Activated CD8-positive, alpha-beta memory T cell treated with anti-CD3 and anti-CD28 coated beads, Interleukin-2, amount 50 U/mL, for 48 hours (primary cell): ENCODE data around the gene MRPL2.
A peak's percentile ranks its signal among the peaks of the same experiment; 100 is the strongest.

Source experiments
- DNase-seq: peaks from one replicate; pipeline ENCODE4 v3.0.0-alpha.2; 2020

MRPL2 gene

DNA sequence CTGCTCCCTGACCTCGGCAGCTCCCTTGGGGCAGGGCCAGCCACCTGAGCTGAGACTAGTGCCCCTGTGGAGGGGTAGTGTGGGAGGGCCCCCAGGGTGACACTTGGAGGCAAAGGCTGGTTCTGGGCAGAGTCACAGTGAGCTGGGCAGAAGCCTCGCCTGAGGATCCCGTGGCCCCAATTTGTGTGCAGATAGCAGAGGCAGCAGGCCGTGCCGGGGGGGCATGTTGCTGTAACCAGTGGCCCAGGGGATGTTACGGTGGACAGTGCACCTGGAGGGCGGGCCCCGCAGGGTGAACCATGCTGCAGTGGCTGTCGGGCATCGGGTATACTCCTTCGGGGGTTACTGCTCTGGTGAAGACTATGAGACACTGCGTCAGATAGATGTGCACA lies 42.3 kb downstream of the MRPL2 start:
- no peak for DNase-seq

DNA sequence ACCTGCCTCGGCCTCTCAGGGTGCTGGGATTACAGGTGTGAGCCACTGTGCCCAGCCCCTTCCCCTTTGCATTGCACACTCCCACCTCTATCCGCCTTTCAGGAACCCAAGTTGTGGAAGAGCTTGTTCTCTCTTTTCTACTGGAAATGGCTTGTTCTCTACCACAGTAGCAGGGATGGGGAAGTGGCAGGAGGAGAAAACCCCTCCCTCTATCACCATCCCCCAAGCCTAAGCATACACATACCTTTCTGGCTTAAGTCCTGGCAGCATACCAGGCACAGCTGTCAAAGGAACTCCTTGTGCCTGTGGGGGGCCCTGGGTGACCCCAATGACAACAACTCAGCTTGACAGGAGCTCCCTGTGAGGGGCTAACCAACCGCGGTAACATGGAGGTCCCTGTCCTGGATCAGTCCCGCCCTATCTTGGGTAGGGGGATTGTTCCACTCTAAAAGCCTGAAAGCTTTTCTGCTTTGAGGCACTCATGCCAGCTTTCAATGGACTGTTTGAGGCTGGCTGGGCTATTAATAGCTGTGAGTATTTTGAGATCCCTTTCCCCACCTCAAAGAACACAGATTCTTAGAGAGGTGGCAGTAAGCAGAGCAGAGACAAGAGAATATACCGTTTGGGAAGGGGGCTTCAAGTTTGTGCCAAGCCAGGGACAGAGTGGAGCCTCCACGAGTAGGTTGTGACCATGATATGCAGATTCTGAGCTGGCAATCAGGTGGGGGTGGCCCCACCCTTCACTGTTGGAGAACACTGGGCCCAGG lies 42.9 kb downstream of the MRPL2 start:
- DNase-seq, result no peak

DNA sequence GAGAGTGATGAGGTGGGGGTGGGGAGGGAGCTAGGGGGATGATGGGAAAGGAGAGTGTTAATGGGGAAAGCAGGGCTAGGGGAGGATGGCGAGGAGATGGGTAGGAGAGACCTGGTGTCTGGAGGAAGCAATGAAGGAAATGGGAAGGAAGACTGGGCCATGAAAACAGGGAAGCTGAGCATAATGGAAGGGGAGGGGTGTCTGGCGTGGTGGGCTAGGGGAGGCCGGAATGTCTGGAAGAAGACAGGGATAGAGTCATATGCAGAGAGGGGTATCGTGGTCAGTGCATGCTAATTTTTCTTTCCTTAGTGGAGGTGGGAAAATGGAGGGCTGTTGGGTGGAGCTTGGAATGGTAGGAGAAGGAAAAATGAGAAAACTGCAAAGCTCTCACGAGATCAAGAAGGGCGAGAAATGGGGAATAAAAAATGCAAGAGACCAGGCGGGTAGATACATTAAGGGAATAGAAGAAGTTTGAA lies 44.8 kb downstream of the MRPL2 start:
- no peak for DNase-seq

DNA sequence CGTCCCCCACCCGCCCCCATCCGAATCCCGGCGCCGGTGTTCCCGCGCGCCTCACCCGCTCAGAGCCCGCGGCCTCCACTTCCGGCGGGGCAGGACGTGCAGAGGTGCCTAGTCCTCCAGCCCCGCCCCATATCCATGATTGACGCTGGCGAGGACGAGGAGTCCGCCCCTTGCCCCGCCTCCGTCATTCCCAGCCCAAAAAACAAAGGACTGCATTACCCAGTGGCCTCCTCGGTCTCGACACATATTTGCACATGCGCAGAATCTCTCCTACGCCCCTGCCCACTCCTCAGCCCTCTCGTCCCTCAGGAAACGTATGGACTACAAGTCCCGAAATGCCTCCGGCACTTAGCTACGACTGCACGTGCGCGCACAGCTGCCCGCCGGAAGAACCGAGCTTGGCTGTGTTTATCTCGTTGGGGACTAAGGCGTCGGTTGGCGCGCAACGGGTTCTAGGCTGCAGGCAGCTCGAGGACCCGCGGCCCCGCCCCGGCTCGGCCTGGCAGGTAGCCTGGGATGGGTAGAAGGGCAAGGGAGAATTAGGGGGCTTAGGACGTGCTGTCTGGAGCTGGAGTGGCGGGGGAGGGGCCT lies 45.3 kb downstream of the MRPL2 start, which contains the start of the genes KLHDC3 and MEA1:
KLHDC3 (plus strand) TSS at position 407 of the 591 bp plus-strand sequence. CDS start 2,944 bp downstream, outside the sequence.
MEA1 (minus strand) TSS at position 104 of the 591 bp plus-strand sequence. CDS start 133 bp downstream, outside the sequence.
- DNase-seq, result peak; percentile 96

DNA sequence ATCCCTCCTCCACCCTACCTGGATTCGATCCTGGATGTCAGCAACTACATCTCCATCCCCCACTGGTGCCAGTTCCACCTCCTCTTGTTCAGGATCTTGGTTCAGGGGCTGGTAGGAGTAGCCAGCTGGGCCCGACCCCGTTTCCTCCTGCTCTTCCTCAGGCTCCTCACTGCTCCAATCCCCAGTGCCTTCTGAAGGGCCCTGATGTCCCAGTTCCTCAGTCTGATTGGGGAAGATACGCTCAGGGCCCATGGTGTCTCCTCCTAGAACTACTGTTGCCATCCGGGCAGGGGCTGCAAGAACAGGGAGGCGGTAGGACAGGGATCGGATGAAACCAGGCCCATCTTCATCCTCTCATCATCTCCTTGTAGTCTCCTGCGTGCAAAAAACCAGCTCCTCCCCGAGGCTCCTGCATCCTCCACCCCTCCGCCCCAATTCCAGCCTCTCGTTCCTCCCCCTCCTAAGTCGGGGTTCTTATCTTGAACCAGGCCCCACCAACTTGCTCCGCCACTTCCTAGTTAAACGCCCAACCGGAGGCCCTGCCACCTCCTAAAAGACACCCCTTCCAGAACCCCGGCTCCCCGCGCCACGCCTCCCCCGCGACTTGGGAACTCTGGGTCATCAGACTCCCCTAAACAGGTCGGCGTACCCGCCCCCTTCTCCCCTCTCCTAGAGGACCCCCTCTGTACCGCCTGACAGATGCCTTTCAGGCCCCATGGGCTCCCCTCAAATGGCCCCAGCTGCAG lies 46.0 kb downstream of the MRPL2 start:
- no peak for DNase-seq

DNA sequence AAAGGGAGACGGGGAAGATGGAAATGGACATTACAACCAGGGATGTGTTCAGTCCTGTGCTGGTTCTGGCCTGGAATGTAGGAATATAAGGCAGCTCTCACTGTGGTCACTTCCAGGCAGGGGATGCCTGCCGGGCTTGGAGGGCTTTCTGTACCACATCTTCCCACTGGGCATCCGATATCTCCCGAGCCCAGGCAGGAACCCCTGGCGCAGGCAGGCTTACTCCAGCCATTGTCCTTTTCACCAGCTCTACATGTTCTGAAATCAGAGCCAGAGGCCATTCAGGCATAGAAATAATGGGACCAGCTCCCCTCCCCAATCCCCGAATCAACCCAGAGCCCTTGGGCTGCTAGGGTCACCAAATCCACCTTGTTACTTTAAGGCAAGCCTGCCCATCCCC lies 46.9 kb downstream of the MRPL2 start:
- no peak for DNase-seq

DNA sequence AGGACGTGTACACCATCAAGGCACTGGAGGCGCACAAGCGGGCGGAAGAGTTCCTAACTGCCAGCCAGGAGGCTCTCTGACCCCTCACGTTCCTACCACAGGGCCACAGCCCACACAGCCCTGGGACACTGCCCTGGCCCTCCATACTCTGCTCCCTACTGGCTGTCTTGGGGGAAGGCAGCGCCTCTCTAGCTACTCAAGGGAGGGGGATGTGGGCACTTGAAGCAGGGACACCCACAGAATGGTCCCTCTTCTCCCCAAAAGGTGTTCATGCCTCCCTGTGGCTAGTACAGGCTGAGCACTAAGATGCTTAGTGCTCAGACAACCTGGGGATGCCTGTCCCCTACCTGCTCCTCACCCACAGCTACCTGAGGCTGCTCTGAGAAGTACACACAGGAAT lies 48.0 kb downstream of the MRPL2 start:
- DNase-seq, result no peak

DNA sequence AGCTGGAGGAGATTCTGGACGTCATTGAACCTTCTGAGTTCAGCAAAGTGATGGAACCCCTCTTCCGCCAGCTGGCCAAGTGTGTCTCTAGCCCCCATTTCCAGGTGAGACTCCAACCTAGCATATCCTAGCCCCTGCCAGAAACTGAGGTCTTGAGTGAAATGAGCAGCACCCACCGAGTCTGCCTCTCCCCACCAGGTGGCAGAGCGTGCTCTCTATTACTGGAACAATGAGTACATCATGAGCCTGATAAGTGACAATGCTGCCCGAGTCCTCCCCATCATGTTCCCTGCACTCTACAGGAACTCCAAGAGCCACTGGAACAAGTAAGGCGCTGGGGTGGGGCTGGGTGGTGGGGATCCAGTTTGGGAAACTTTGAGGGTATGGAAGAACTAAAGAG lies 50.1 kb downstream of the MRPL2 start:
- DNase-seq, result no peak

DNA sequence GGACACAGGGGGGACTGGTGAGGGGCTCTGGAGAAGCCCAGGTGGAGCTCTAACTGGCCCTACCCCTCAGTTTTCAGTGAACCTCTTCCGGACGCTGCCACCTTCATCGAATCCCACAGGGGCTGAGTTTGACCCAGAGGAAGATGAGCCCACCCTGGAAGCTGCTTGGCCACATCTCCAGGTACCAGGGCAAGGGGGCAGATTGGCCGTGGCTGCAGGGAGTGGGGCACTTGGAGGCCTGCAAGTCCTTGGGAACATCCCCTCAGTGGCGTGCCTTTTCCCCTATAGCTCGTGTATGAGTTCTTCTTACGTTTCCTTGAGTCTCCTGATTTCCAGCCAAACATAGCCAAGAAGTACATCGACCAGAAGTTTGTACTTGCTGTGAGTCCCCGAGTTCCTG lies 52.1 kb downstream of the MRPL2 start:
- DNase-seq, result no peak

DNA sequence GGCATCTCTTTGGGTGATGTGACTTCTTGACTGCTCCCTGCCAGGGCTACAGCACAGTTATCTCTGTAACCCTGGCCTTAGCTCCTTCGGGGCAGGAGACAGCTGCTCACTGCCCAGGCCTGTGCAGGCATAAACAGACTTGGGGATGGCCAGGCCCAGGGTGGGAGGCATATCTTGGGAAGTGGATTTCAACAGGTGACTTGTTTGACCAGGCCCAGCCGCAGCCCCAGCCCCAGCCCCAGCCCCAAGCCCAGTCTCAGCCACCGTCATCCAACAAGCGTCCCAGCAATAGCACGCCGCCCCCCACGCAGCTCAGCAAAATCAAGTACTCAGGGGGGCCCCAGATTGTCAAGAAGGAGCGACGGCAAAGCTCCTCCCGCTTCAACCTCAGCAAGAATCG lies 53.0 kb downstream of the MRPL2 start:
- no peak for DNase-seq

DNA sequence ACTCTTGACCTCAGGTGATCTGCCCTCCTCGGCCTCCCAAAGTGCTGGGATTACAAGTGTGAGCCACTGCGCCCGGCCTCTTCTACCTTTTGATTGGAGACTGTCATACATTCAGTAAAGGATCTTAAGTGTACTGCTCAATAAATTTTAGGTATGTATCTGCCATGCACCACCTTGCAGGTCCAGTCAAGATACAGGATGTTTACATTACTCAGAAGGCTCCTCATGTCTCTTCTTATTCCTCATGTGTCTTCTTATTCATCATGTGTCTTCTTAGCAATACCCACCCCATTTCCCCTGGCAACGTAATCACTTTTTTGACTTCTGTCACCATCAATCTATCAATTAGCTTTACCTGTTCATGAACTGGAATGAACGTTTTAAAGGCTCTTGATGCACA lies 53.4 kb downstream of the MRPL2 start:
- DNase-seq, result no peak
